Left lung (tissue), 10 donors: ENCODE data around the gene POLD4. TPM values are rescaled to one million over a fixed set of nuclear protein-coding genes. Genes with fewer than 3 reads are reported as not detected.
A peak's percentile ranks its signal among the peaks of the same experiment; 100 is the strongest.

Source experiments
- ATAC-seq: fragments of 200-7000 bp; cut with Tn5 transposase; one replicate; pipeline ENCODE4 v1.9.1; 2020; ENCODE audit warnings: moderate library complexity
- DNase-seq, 4 donors: peaks; one replicate each; pipeline ENCODE4 v3.0.0-alpha.2; 2013 to 2020
- H3K27ac ChIP-seq, 2 donors: fragments of 200-600 bp; sonication (generic) in 1 of 2; one replicate each; pipeline versions ENCODE4 v1.5.0 to v1.8.0; 2020 to 2021
- H3K27me3 ChIP-seq, 2 donors: fragments of 200-600 bp; sonication (generic) in 1 of 2; one replicate each; pipeline versions ENCODE4 v1.5.0 to v1.8.0; 2020 to 2021
- H3K36me3 ChIP-seq, 2 donors: fragments of 200-600 bp; sonication (generic) in 1 of 2; one replicate each; pipeline versions ENCODE4 v1.5.0 to v1.8.0; 2020 to 2021
- H3K4me1 ChIP-seq, 2 donors: fragments of 200-600 bp; one replicate each; pipeline ENCODE4 v1.8.0; 2021
- H3K4me3 ChIP-seq, 2 donors: fragments of 200-600 bp; sonication (generic) in 1 of 2; one replicate each; pipeline versions ENCODE4 v1.5.0 to v1.8.0; 2020 to 2021; ENCODE audit warnings: mild to moderate bottlenecking in 1 of 2
- H3K9me3 ChIP-seq, 2 donors: fragments of 200-600 bp; sonication (generic) in 1 of 2; one replicate each; pipeline versions ENCODE4 v1.5.0 to v1.8.0; 2020 to 2021
- CTCF ChIP-seq, 2 donors: fragments of 200-600 bp; sonication (generic) in 1 of 2; IDR thresholded peaks; one replicate each; pipeline versions ENCODE4 v1.5.0 to v1.8.0; 2021; ENCODE audit warnings: antibody characterized with exemption in 2 of 2
- intact Hi-C, 2 donors: fragments of 100-400 bp; cut with DNase I; formaldehyde crosslinking; loops; one replicate each; pipeline versions ENCODE4 v1.11.2 to v1.14.2; 2022
- polyA plus RNA-seq, 6 donors: library from polyadenylated mRNA; unstranded; fragments of 120-200 nt; gene quantifications; one replicate each; pipeline ENCODE4 v1.2.1, GENCODE V29; 2013; ENCODE audit not compliant: insufficient read length in 6 of 6
- total RNA-seq, 2 donors: library from RNA; stranded (reverse); fragmentation: NEBNext Ultra II Directional; extraction: Animal tissue kit (Norgen Biotek cat#: 25700); gene quantifications; one replicate each; pipeline ENCODE4 v1.2.1, GENCODE V29; 2021
- donor health status: DM: no; HTN: yes; CAD: no.
- donor health status: DM: no; HTN: no; CAD: no.

POLD4 gene
- total and polyA plus RNA-seq, 8 donors, result 26.7 to 77.3 (median 33.8) TPM

- H3K27ac ChIP-seq, result peak overlapping the region in 1 of 2 donors; percentile 79
- intact Hi-C loops, result no loop called here
- no peak for TF ChIP-seq CTCF (IDR thresholded peaks at IDR 0.05)
Measured at GRCh38 chr11:67312187-67313021, 40.9 kb downstream of the POLD4 start.

GRCh38 chr11:67311556-67312082 is 41.7 kb downstream of the POLD4 start:
- no peaks in the 10 kb centered on the region for H3K27me3 ChIP-seq
- DNase-seq, result peak in 1 of 4 donors; percentile 51
- no peak for TF ChIP-seq CTCF (IDR thresholded peaks at IDR 0.05)
- H3K27ac ChIP-seq, result peak overlapping the region in 1 of 2 donors; percentile 79
- no peak overlapping the region for H3K4me3 ChIP-seq
- H3K36me3 ChIP-seq, result peaks cover 0 to 50% of the 10 kb centered on the region in 2 donors
- ATAC-seq, result no peak
- H3K4me1 ChIP-seq, result peaks cover 0 to 27% of the 10 kb centered on the region in 2 donors
- intact Hi-C loops, result no loop called here
- H3K9me3 ChIP-seq, result no peaks in the 10 kb centered on the region

More at GRCh38 chr11:67312187-67313021, 40.9 kb downstream of the POLD4 start:
- DNase-seq, result peak in 2 of 4 donors; percentile 68 to 81
- ATAC-seq, result peak; percentile 2
- Histone ChIP-seq H3K9me3 (no peaks in the 10 kb centered on the region), H3K27me3 (no peaks in the 10 kb centered on the region), H3K36me3 (peaks cover 0 to 44% of the 10 kb centered on the region in 2 donors), H3K4me1 (peaks cover 0 to 29% of the 10 kb centered on the region in 2 donors), H3K4me3 (no peak overlapping the region)

GRCh38 chr11:67311051-67311555 is 42.2 kb downstream of the POLD4 start:
- Histone ChIP-seq H3K4me3 (no peak overlapping the region), H3K27ac (no peak overlapping the region), H3K27me3 (no peaks in the 10 kb centered on the region), H3K4me1 (peaks cover 0 to 23% of the 10 kb centered on the region in 2 donors), H3K36me3 (peaks cover 0 to 50% of the 10 kb centered on the region in 2 donors), H3K9me3 (no peaks in the 10 kb centered on the region)
- ATAC-seq (no peak), DNase-seq (peak in 1 of 4 donors; percentile 61)
- intact Hi-C loops, result no loop called here
- TF ChIP-seq CTCF (IDR thresholded peaks at IDR 0.05), result no peak

GRCh38 chr11:67310246-67311050 is 42.9 kb downstream of the POLD4 start:
- H3K4me1 ChIP-seq, result peaks cover 0 to 26% of the 10 kb centered on the region in 2 donors
- H3K4me3 ChIP-seq, result no peak overlapping the region
- no peak for ATAC-seq
- no peaks in the 10 kb centered on the region for H3K27me3 ChIP-seq
- DNase-seq, result peak in 1 of 4 donors; percentile 79
- peaks cover 0 to 50% of the 10 kb centered on the region in 2 donors for H3K36me3 ChIP-seq
- H3K9me3 ChIP-seq, result no peaks in the 10 kb centered on the region
- intact Hi-C loops, result no loop called here
- TF ChIP-seq CTCF (IDR thresholded peaks at IDR 0.05), result no peak
- no peak overlapping the region for H3K27ac ChIP-seq
